GM21825 (cell line): ENCODE results near the gene RIMBP3C.
A peak's percentile ranks its signal among the peaks of the same experiment; 100 is the strongest.
"Not testable (repeated sequence)": the region's sequence is repeated elsewhere in the genome, so short reads cannot be mapped to it uniquely, and the experiment has no call there.

Source experiments
- ATAC-seq: cut with Tn5 transposase; IDR thresholded peaks from one replicate; pipeline ENCODE4 v1.9.1; 2021; ENCODE audit warnings: mild to moderate bottlenecking, moderate library complexity; ENCODE audit not compliant: unreplicated experiment

RIMBP3C gene

GRCh38 chr22:21551361-21551760, at the start of gene RIMBP3C:
Gene RIMBP3C (minus strand): TSS chr22:21551461. CDS start chr22:21550976, 485 bp downstream.
- not testable (repeated sequence) for ATAC-seq

GRCh38 chr22:21599053-21599893, 48.0 kb upstream of the RIMBP3C start:
- ATAC-seq, result no peak

- no peak for ATAC-seq
Measured at GRCh38 chr22:21598302-21598701, 47.0 kb upstream of the RIMBP3C start.

GRCh38 chr22:21596356-21597135, 45.3 kb upstream of the RIMBP3C start:
- ATAC-seq, result not testable (repeated sequence)

GRCh38 chr22:21594865-21595452, 43.7 kb upstream of the RIMBP3C start:
- no peak for ATAC-seq

- no peak for ATAC-seq
Measured at GRCh38 chr22:21593406-21594232, 42.4 kb upstream of the RIMBP3C start.

- no peak for ATAC-seq
Measured at GRCh38 chr22:21592422-21592821, 41.2 kb upstream of the RIMBP3C start.

- ATAC-seq, result no peak
Measured at GRCh38 chr22:21591695-21592094, 40.4 kb upstream of the RIMBP3C start.

- ATAC-seq, result no peak
Measured at GRCh38 chr22:21590809-21591641, 39.8 kb upstream of the RIMBP3C start.

- ATAC-seq, result no peak
Measured at GRCh38 chr22:21589396-21589795, 38.1 kb upstream of the RIMBP3C start.

- ATAC-seq, result peak; percentile 72
Measured at GRCh38 chr22:21587803-21588611, 36.7 kb upstream of the RIMBP3C start.

GRCh38 chr22:21585389-21585788, 34.1 kb upstream of the RIMBP3C start:
- ATAC-seq, result no peak

GRCh38 chr22:21582801-21583740, 31.8 kb upstream of the RIMBP3C start:
- ATAC-seq, result no peak

- not testable (repeated sequence) for ATAC-seq
Measured at GRCh38 chr22:21581009-21581713, 29.9 kb upstream of the RIMBP3C start.

GRCh38 chr22:21580623-21581007, 29.4 kb upstream of the RIMBP3C start:
- ATAC-seq, result not testable (repeated sequence)

GRCh38 chr22:21579474-21579851, 28.2 kb upstream of the RIMBP3C start:
- no peak for ATAC-seq

GRCh38 chr22:21573750-21574494, 22.7 kb upstream of the RIMBP3C start:
- no peak for ATAC-seq
